ENCODE measurements around the gene LRMDA. TPM values are rescaled to one million over a fixed set of nuclear protein-coding genes. Genes with fewer than 3 reads are reported as not detected.

Gene LRMDA
- total RNA-seq, 4 donors from 2014 or later, result 2.2 to 7.8 (median 4.5) TPM

- Histone ChIP-seq H3K36me3 (no peaks in the 10 kb centered on the region), H3K27ac (no peak overlapping the region), H3K4me3 (no peak overlapping the region), H3K4me1 (no peaks in the 10 kb centered on the region), H3K9me3 (no peaks in the 10 kb centered on the region), H3K27me3 (no peaks in the 10 kb centered on the region)
- in situ Hi-C loops (cut with MboI; ENCODE audit: low pct_ligation_motif_present in 1 of 4, low pct_unique_long_range_greater_than_20kb in 1 of 4, low sequenced_read_pairs in 3 of 4), result no loop called here
- intact Hi-C loops (cut with DNase I; ENCODE audit: low total_unique reads), result no loop called here
- WGBS, 2 donors (ENCODE audit: low coverage in 1 of 2), result 73 to 83% methylated on average over 1 of the region's 1 CpG
- no peak for DNase-seq
- no peak for TF ChIP-seq EP300 (IDR thresholded peaks at IDR 0.05; ENCODE audit: low read depth)
- TF ChIP-seq POLR2AphosphoS5 (IDR thresholded peaks at IDR 0.05), result no peak
- no peak for TF ChIP-seq CTCF (IDR thresholded peaks at IDR 0.05)
- no peak for TF ChIP-seq POLR2A (IDR thresholded peaks at IDR 0.05)
Observed at GRCh38 chr10:75894761-75895160, 463.3 kb downstream of the LRMDA start.

- in situ Hi-C loops (cut with MboI; ENCODE audit: low pct_ligation_motif_present in 1 of 4, low pct_unique_long_range_greater_than_20kb in 1 of 4, low sequenced_read_pairs in 3 of 4), result no loop called here
- no peak for DNase-seq
- Histone ChIP-seq H3K27me3 (no peaks in the 10 kb centered on the region), H3K36me3 (no peaks in the 10 kb centered on the region), H3K4me1 (no peaks in the 10 kb centered on the region), H3K27ac (no peak overlapping the region), H3K9me3 (no peaks in the 10 kb centered on the region), H3K4me3 (no peak overlapping the region)
- no peak for TF ChIP-seq CTCF (IDR thresholded peaks at IDR 0.05)
- no peak for TF ChIP-seq POLR2A (IDR thresholded peaks at IDR 0.05)
- no peak for TF ChIP-seq POLR2AphosphoS5 (IDR thresholded peaks at IDR 0.05)
- TF ChIP-seq EP300 (IDR thresholded peaks at IDR 0.05; ENCODE audit: low read depth), result no peak
- intact Hi-C loops (cut with DNase I; ENCODE audit: low total_unique reads), result no loop called here
Observed at GRCh38 chr10:75895259-75895658, 463.8 kb downstream of the LRMDA start.

DNA sequence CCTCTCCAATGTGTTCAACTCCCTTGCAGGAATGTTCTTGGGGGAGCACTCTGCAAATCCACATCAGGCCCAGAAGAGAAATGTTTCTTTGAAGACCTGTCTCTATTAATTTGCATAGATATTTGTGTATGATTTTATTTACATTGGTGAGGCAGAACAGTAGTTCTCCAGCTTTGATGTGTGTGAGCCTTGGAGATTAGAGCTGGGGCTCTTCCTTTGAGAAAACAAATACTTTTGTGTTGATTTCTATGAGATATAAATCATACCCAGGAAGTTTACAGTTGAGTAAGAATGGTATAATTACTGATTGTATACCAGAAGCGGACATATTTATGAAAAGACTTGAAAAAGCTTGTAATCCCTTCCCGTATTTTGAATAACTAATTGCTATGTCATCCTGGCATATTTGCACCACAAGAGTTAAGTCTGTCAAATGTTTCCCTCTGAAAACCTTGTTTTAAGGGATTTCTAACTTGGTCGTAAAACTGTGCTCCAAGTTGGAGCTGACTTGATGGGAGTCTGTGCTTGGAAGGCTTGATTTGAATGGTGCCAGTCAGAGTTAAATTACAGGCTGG, 468.5 kb downstream of the LRMDA start:
- no peaks in the 10 kb centered on the region for H3K36me3 ChIP-seq
- intact Hi-C loops (cut with DNase I; ENCODE audit: low total_unique reads), result no loop called here
- no peak overlapping the region for H3K4me3 ChIP-seq
- no peaks in the 10 kb centered on the region for H3K9me3 ChIP-seq
- no peak overlapping the region for H3K27ac ChIP-seq
- H3K27me3 ChIP-seq, result no peaks in the 10 kb centered on the region
- in situ Hi-C loops (cut with MboI; ENCODE audit: low pct_ligation_motif_present in 1 of 4, low pct_unique_long_range_greater_than_20kb in 1 of 4, low sequenced_read_pairs in 3 of 4), result loop anchor here in 3 of 4 donors (25.0 kb wide), 2 partner anchors 488 to 513 kb away; partner anchors contain the start of gene ZNF503 (in 2 of the 3)
- TF ChIP-seq EP300 (IDR thresholded peaks at IDR 0.05; ENCODE audit: low read depth), result no peak
- TF ChIP-seq POLR2AphosphoS5 (IDR thresholded peaks at IDR 0.05), result no peak
- no peak for TF ChIP-seq POLR2A (IDR thresholded peaks at IDR 0.05)
- TF ChIP-seq CTCF (IDR thresholded peaks at IDR 0.05), result no peak
- WGBS, 2 donors (ENCODE audit: low coverage in 1 of 2), result 73 to 85% methylated on average over 3 of the region's 3 CpGs
- H3K4me1 ChIP-seq, result no peaks in the 10 kb centered on the region
- no peak for DNase-seq

DNA sequence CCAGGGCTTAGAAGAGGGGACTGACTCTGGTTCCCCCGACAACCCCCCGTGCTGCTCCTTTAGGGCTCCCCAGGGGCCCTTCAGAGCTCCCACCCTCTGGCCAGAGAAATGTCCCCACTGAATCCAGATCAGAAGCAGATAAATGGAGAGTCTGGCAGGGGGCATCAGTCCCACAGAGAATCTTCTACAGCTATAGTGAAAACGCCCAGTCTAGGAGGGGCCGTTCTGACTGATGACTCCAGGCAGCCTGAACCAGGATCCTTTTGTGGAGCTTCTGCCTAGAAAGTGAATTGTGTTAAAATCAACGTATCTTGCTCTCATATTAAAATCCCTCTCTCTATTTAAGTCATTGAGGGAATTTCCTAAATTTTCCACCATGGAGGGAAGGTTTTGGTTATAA, 471.4 kb downstream of the LRMDA start:
- no peak for DNase-seq
- Histone ChIP-seq H3K4me1 (no peaks in the 10 kb centered on the region), H3K27me3 (no peaks in the 10 kb centered on the region), H3K4me3 (no peak overlapping the region), H3K9me3 (no peaks in the 10 kb centered on the region), H3K36me3 (no peaks in the 10 kb centered on the region), H3K27ac (no peak overlapping the region)
- intact Hi-C loops (cut with DNase I; ENCODE audit: low total_unique reads), result no loop called here
- TF ChIP-seq EP300 (IDR thresholded peaks at IDR 0.05; ENCODE audit: low read depth) (no peak), CTCF (IDR thresholded peaks at IDR 0.05) (no peak), POLR2AphosphoS5 (IDR thresholded peaks at IDR 0.05) (no peak), POLR2A (IDR thresholded peaks at IDR 0.05) (no peak)
- in situ Hi-C loops (cut with MboI; ENCODE audit: low pct_ligation_motif_present in 1 of 4, low pct_unique_long_range_greater_than_20kb in 1 of 4, low sequenced_read_pairs in 3 of 4), result loop anchor here in 3 of 4 donors (25.0 kb wide), 2 partner anchors 491 to 516 kb away; partner anchors contain the start of gene ZNF503 (in 2 of the 3)
- 87 to 93% methylated on average over 2 to 5 of the region's 5 CpGs for WGBS, 2 donors (ENCODE audit: low coverage in 1 of 2)

Measured in transverse colon (tissue), 4 donors.